ENCODE results near the gene ADGRG3. TPM values are rescaled to one million over a fixed set of nuclear protein-coding genes. Genes with fewer than 3 reads are reported as not detected.

ADGRG3 gene
- total RNA-seq, 1 experiment from 2014 or later = not detected

GRCh38 chr16:57730771-57731730 is 62.9 kb downstream of the ADGRG3 start:
- no peaks in the 10 kb centered on the region for H3K36me3 ChIP-seq
- no peak overlapping the region for H3K4me3 ChIP-seq
- H3K27me3 ChIP-seq (replicated peaks) = no peaks in the 10 kb centered on the region
- H3K4me1 ChIP-seq (replicated peaks) = peaks cover 4% of the 10 kb centered on the region
- H3K9me3 ChIP-seq (replicated peaks) = no peaks in the 10 kb centered on the region; the same call in 1 of the 2 replicates
- no peak for DNase-seq (ENCODE audit: low read depth in 1 of 2, low spot score in 2 of 2)
- no peak overlapping the region for H3K27ac ChIP-seq

DNA sequence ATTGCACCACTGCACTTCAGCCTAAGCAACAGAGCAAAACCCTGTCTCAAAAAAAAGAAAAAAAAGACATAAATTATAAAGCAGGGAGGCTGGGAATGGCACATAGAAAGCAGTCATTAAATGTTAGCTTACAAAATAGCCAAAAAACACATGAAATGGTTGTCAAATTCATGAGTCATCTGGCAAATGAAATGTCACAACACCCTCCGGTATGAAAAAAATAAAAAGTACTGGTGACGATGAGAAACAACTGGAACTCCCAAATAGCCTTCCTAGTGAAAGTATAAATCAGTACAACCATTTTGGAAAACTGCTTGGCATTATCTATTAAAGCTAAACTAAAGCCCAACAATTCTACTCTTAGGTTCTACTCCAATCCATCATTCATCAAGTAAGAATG is 63.9 kb downstream of the ADGRG3 start:
- Histone ChIP-seq H3K36me3 (no peaks in the 10 kb centered on the region), H3K4me1 (replicated peaks) (peaks cover 14% of the 10 kb centered on the region), H3K27ac (no peak overlapping the region), H3K27me3 (replicated peaks) (no peaks in the 10 kb centered on the region), H3K9me3 (replicated peaks) (no peaks in the 10 kb centered on the region; the same call in 1 of the 2 replicates), H3K4me3 (no peak overlapping the region)
- DNase-seq (ENCODE audit: low read depth in 1 of 2, low spot score in 2 of 2) = no peak

DNA sequence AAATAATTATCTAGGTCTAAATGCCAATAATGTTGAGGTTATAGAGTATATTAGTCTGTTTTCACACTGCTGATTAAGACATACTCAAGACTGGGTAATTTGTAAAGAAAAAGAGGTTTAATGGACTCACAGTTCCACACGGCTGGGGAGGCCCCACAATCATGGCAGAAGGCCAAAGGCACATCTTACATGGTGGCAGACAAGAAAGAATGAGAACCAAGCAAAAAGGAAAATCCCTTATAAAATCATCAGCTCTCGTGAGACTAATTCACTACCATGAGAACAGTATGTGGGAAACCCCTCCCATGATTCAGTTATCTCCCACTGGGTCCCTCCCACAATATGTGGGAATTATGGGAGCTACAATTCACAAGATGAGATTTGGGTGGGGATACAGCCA is 64.6 kb downstream of the ADGRG3 start:
- no peak for DNase-seq (ENCODE audit: low read depth in 1 of 2, low spot score in 2 of 2)
- Histone ChIP-seq H3K4me1 (replicated peaks) (peaks cover 19% of the 10 kb centered on the region), H3K9me3 (replicated peaks) (no peaks in the 10 kb centered on the region; the same call in 1 of the 2 replicates), H3K27me3 (replicated peaks) (no peaks in the 10 kb centered on the region), H3K36me3 (0 out of 2 replicates have a peak, but pooled peaks cover 3% of the 10 kb centered on the region), H3K27ac (no peak overlapping the region), H3K4me3 (no peak overlapping the region)

DNA sequence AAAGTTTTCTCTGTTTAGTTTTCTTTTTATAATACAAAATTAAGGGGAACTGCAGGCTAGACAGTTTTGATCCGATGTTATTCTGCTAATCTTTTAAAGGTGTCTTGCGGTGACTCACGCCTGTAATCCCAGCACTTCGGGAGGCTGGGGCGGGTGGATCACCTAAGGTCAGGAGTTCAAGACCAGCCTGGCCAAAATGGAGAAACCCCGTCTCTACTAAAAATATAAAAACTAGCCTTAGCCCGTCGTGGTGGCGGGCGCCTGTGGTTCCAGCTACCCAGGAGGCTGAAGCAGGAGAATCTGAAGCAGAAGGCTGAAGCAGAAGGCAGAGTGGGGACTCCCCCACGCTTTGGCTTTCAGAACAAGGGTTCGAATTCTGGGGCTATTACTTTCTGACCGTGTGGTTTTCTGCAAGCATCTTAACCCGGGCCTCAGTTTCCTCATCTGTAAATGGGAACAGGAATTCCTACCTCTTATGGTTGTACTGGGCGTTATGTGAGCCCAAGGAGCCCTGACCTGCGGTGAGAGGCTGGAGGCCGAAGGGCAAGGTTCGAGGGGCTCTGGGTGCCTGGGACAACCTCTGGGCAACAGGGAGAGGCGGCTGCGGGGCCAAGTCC is 66.3 kb downstream of the ADGRG3 start:
- Histone ChIP-seq H3K4me1 (replicated peaks) (peaks cover 19% of the 10 kb centered on the region), H3K4me3 (peak overlapping the region; percentile 53), H3K27ac (peak overlapping the region; percentile 60), H3K27me3 (replicated peaks) (no peaks in the 10 kb centered on the region), H3K9me3 (replicated peaks) (no peaks in the 10 kb centered on the region; the same call in 1 of the 2 replicates), H3K36me3 (0 out of 2 replicates have a peak, but pooled peaks cover 3% of the 10 kb centered on the region)
- DNase-seq (ENCODE audit: low read depth in 1 of 2, low spot score in 2 of 2) = no peak

DNA sequence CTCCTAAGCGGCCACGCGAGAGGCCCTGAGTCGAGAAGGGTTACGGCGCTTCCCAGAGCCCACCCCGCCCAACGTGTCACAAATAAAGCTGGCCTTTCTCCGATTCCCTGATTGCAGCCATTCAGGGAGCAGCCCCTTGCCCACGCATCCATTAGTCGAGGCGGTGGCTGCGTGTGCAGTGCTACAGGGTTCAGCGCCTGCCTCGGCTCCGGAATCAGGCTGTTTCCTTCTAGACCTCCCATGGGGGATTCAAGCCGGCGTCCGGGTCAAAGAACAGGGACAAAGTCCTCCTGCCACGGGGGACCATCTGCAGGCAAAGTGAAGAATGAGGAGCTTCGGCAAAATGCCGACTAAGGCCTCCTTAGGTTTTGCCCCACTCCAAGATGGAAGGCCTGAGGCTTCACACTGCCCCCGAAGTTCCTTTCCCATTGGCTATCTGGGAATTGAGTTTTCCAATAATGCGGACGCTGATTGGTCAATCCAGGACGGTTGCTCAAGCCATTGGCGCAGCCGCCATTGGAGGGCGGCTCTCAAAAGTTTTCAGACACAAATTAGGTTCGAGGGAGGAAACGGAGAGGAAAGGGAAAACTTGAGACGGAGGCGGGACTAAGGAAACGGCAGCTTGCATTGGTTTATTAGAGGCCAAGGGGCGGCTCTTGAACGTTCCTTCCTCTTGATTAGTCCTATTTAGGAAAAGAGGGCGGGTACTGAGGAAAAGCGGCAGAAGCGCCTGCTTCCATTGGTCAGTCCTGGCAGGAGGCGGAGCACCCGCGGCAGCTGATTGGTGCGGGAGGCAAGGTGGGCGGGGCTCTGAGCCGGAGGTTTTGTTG is 67.0 kb downstream of the ADGRG3 start:
- no peaks in the 10 kb centered on the region; the same call in 1 of the 2 replicates for H3K9me3 ChIP-seq (replicated peaks)
- H3K36me3 ChIP-seq = 0 out of 2 replicates have a peak, but pooled peaks cover 3% of the 10 kb centered on the region
- DNase-seq (ENCODE audit: low read depth in 1 of 2, low spot score in 2 of 2) = peak; percentile 99 to 100
- peak overlapping the region; percentile 67 for H3K27ac ChIP-seq
- H3K27me3 ChIP-seq (replicated peaks) = no peaks in the 10 kb centered on the region
- peaks cover 19% of the 10 kb centered on the region for H3K4me1 ChIP-seq (replicated peaks)
- peak overlapping the region; percentile 53 for H3K4me3 ChIP-seq

GRCh38 chr16:57735755-57736418 is 67.8 kb downstream of the ADGRG3 start, which contains the start of gene KATNB1:
TSS of gene KATNB1 (plus strand) at chr16:57735770. CDS start at chr16:57737244, 1,474 bp downstream.
- H3K9me3 ChIP-seq (replicated peaks) = no peaks in the 10 kb centered on the region; the same call in 1 of the 2 replicates
- H3K27ac ChIP-seq = peak within 1 kb of the TSS; percentile 67
- no peak for DNase-seq (ENCODE audit: low read depth in 1 of 2, low spot score in 2 of 2)
- H3K4me3 ChIP-seq = peak within 1 kb of the TSS; percentile 53
- peaks cover 19% of the 10 kb centered on the region for H3K4me1 ChIP-seq (replicated peaks)
- no peaks in the 10 kb centered on the region for H3K27me3 ChIP-seq (replicated peaks)
- 0 out of 2 replicates have a peak, but pooled peaks cover 3% of the 10 kb centered on the region for H3K36me3 ChIP-seq

GRCh38 chr16:57736419-57737351 is 68.6 kb downstream of the ADGRG3 start:
- H3K4me3 ChIP-seq = peak overlapping the region; percentile 53
- peak; percentile 69 to 89 for DNase-seq (ENCODE audit: low read depth in 1 of 2, low spot score in 2 of 2)
- H3K27me3 ChIP-seq (replicated peaks) = no peaks in the 10 kb centered on the region
- H3K4me1 ChIP-seq (replicated peaks) = peaks cover 19% of the 10 kb centered on the region
- peak overlapping the region; percentile 67 for H3K27ac ChIP-seq
- H3K36me3 ChIP-seq = 0 out of 2 replicates have a peak, but pooled peaks cover 5% of the 10 kb centered on the region
- H3K9me3 ChIP-seq (replicated peaks) = no peaks in the 10 kb centered on the region; the same call in 1 of the 2 replicates

GRCh38 chr16:57738844-57739243 is 70.7 kb downstream of the ADGRG3 start:
- no peak overlapping the region for H3K27ac ChIP-seq
- H3K9me3 ChIP-seq (replicated peaks) = no peaks in the 10 kb centered on the region
- no peaks in the 10 kb centered on the region for H3K27me3 ChIP-seq (replicated peaks)
- no peak for DNase-seq (ENCODE audit: low read depth in 1 of 2, low spot score in 2 of 2)
- peaks cover 19% of the 10 kb centered on the region for H3K4me1 ChIP-seq (replicated peaks)
- no peak overlapping the region for H3K4me3 ChIP-seq
- 0 out of 2 replicates have a peak, but pooled peaks cover 8% of the 10 kb centered on the region for H3K36me3 ChIP-seq

Other genes starting within 250 kb of the ADGRG3 start
- 77.5 and 78.7 TPM in 2 replicates for gene CIAPIN1, start 220.9 kb upstream of the ADGRG3 start, total RNA-seq (2014; rRNA removed; shearing (Covaris generic))
- gene COQ9, start 220.8 kb upstream of the ADGRG3 start, total RNA-seq (2014; rRNA removed; shearing (Covaris generic)) = 34.6 and 41.5 TPM in 2 replicates
- gene POLR2C, start 205.6 kb upstream of the ADGRG3 start, total RNA-seq (2014; rRNA removed; shearing (Covaris generic)) = 129 and 200 TPM in 2 replicates
- 5.6 and 5.7 TPM in 2 replicates for gene DOK4, start 181.8 kb upstream of the ADGRG3 start, total RNA-seq (2014; rRNA removed; shearing (Covaris generic))
- gene CCDC102A, start 131.7 kb upstream of the ADGRG3 start, total RNA-seq (2014; rRNA removed; shearing (Covaris generic)) = 13.4 and 24.5 TPM in 2 replicates
- gene ADGRG5, start 125.7 kb upstream of the ADGRG3 start, total RNA-seq (2014; rRNA removed; shearing (Covaris generic)) = not detected in 2 replicates
- 0.47 TPM in 1 of 2 replicates, not detected in the other for gene ADGRG1, start 39.7 kb upstream of the ADGRG3 start, total RNA-seq (2014; rRNA removed; shearing (Covaris generic))
- gene DRC7, start 26.5 kb downstream of the ADGRG3 start, total RNA-seq (2014; rRNA removed; shearing (Covaris generic)) = not detected in 2 replicates
- gene KATNB1, start 67.5 kb downstream of the ADGRG3 start, total RNA-seq (2014; rRNA removed; shearing (Covaris generic)) = 15.8 and 17.7 TPM in 2 replicates
- 103 and 132 TPM in 2 replicates for gene KIFC3, start 134.2 kb downstream of the ADGRG3 start, total RNA-seq (2014; rRNA removed; shearing (Covaris generic))